ENCODE measurements around the gene ROBO1. TPM values are rescaled to one million over a fixed set of nuclear protein-coding genes. Genes with fewer than 3 reads are reported as not detected.

ROBO1 gene
- total RNA-seq, 4 donors from 2014 or later: 12.3 to 112 (median 27.1) TPM

- no peak for DNase-seq
- Histone ChIP-seq H3K4me1 (no peaks in the 10 kb centered on the region), H3K9me3 (no peaks in the 10 kb centered on the region), H3K27me3 (no peaks in the 10 kb centered on the region), H3K36me3 (no peaks in the 10 kb centered on the region), H3K27ac (no peak overlapping the region), H3K4me3 (no peak overlapping the region)
- intact Hi-C loops (cut with DNase I; ENCODE audit: low total_unique reads): no loop called here
- no peak for TF ChIP-seq CTCF (IDR thresholded peaks at IDR 0.05)
- no peak for TF ChIP-seq POLR2A (IDR thresholded peaks at IDR 0.05)
Measured at GRCh38 chr3:79367803-79368202, 400.0 kb downstream of the ROBO1 start.

- no peaks in the 10 kb centered on the region for H3K27me3 ChIP-seq
- TF ChIP-seq CTCF (IDR thresholded peaks at IDR 0.05) (no peak), POLR2A (IDR thresholded peaks at IDR 0.05) (no peak)
- H3K4me3 ChIP-seq: no peak overlapping the region
- H3K4me1 ChIP-seq: no peaks in the 10 kb centered on the region
- DNase-seq: no peak
- H3K27ac ChIP-seq: no peak overlapping the region
- H3K36me3 ChIP-seq: no peaks in the 10 kb centered on the region
- intact Hi-C loops (cut with DNase I; ENCODE audit: low total_unique reads): no loop called here
- no peaks in the 10 kb centered on the region for H3K9me3 ChIP-seq
Measured at GRCh38 chr3:79367066-79367465, 400.7 kb downstream of the ROBO1 start.

- intact Hi-C loops (cut with DNase I; ENCODE audit: low total_unique reads): no loop called here
- Histone ChIP-seq H3K36me3 (no peaks in the 10 kb centered on the region), H3K4me3 (no peak overlapping the region), H3K4me1 (no peaks in the 10 kb centered on the region), H3K9me3 (no peaks in the 10 kb centered on the region), H3K27me3 (no peaks in the 10 kb centered on the region), H3K27ac (no peak overlapping the region)
- DNase-seq: no peak
- no peak for TF ChIP-seq POLR2A (IDR thresholded peaks at IDR 0.05)
- no peak for TF ChIP-seq CTCF (IDR thresholded peaks at IDR 0.05)
Measured at GRCh38 chr3:79366414-79366813, 401.4 kb downstream of the ROBO1 start.

GRCh38 chr3:79364784-79365183, 403.0 kb downstream of the ROBO1 start:
- no peaks in the 10 kb centered on the region for H3K36me3 ChIP-seq
- TF ChIP-seq POLR2A (IDR thresholded peaks at IDR 0.05) (no peak), CTCF (IDR thresholded peaks at IDR 0.05) (no peak)
- no peak for DNase-seq
- no peaks in the 10 kb centered on the region for H3K27me3 ChIP-seq
- no peak overlapping the region for H3K27ac ChIP-seq
- no peaks in the 10 kb centered on the region for H3K9me3 ChIP-seq
- no peak overlapping the region for H3K4me3 ChIP-seq
- no peaks in the 10 kb centered on the region for H3K4me1 ChIP-seq
- intact Hi-C loops (cut with DNase I; ENCODE audit: low total_unique reads): no loop called here

GRCh38 chr3:79362571-79363270, 405.1 kb downstream of the ROBO1 start:
- no peaks in the 10 kb centered on the region for H3K9me3 ChIP-seq
- no peak overlapping the region for H3K27ac ChIP-seq
- no peak for TF ChIP-seq CTCF (IDR thresholded peaks at IDR 0.05)
- no peak for TF ChIP-seq POLR2A (IDR thresholded peaks at IDR 0.05)
- no peak overlapping the region for H3K4me3 ChIP-seq
- H3K27me3 ChIP-seq: no peaks in the 10 kb centered on the region
- intact Hi-C loops (cut with DNase I; ENCODE audit: low total_unique reads): no loop called here
- no peak for DNase-seq
- H3K4me1 ChIP-seq: no peaks in the 10 kb centered on the region
- H3K36me3 ChIP-seq: no peaks in the 10 kb centered on the region
